Gastrocnemius medialis (tissue), 4 donors: Measurements from ENCODE around the gene ADAMTSL3. TPM values are rescaled to one million over a fixed set of nuclear protein-coding genes. Genes with fewer than 3 reads are reported as not detected.

Source experiments
- ATAC-seq, 2 donors: fragments of 150-250 bp; one replicate each; pipeline ENCODE4 v1.9.1; 2016
- DNase-seq, 2 donors: peaks; one replicate each; pipeline ENCODE4 v3.0.0-alpha.2; 2019
- H3K27ac ChIP-seq, 4 donors: fragments of 200-600 bp; sonication (generic); 1 replicate in 1 of 4; 2 replicates in 3 of 4; pipeline ENCODE4 v1.5.1; 2016 to 2018; ENCODE audit warnings: mild to moderate bottlenecking in 2 of 4, moderate library complexity in 1 of 4
- H3K27me3 ChIP-seq, 3 donors: fragments of 200-600 bp; sonication (generic) in 2 of 3; 1 replicate in 1 of 3; 2 replicates in 2 of 3; pipeline versions ENCODE4 v1.5.1 to v1.6.0; 2016 to 2019; ENCODE audit warnings: mild to moderate bottlenecking in 1 of 3, moderate library complexity in 1 of 3
- H3K36me3 ChIP-seq, 2 donors: fragments of 200-600 bp; sonication (generic) in 1 of 2; one replicate each; pipeline ENCODE4 v1.5.1; 2017 to 2018
- H3K4me1 ChIP-seq, 2 donors: fragments of 200-600 bp; sonication (generic) in 1 of 2; one replicate each; pipeline ENCODE4 v1.5.1; 2016 to 2017; ENCODE audit warnings: mild to moderate bottlenecking in 2 of 2
- H3K4me3 ChIP-seq, 4 donors: fragments of 200-600 bp; sonication (generic) in 3 of 4; 1 replicate in 1 of 4; 2 replicates in 3 of 4; pipeline ENCODE4 v1.5.1; 2016 to 2019; ENCODE audit warnings: mild to moderate bottlenecking in 2 of 4
- H3K9me3 ChIP-seq, 3 donors: fragments of 200-600 bp; sonication (generic) in 2 of 3; 1 replicate in 1 of 3; 2 replicates in 2 of 3; pipeline ENCODE4 v1.5.1; 2016 to 2019
- POLR2A ChIP-seq, 2 donors: fragments of 450-650 bp; IDR thresholded peaks; one replicate each; pipeline ENCODE4 v1.6.1; 2017; ENCODE audit warnings: antibody characterized with exemption in 2 of 2, mild to moderate bottlenecking in 2 of 2, moderate library complexity in 2 of 2
- in situ Hi-C, 4 donors: fragments of 200-750 bp; cut with MboI; loops; one replicate each; pipeline versions ENCODE4 v1.15.0 to v1.8.0; 2017; ENCODE audit warnings: low sequenced_read_pairs in 4 of 4
- intact Hi-C: fragments of 100-400 bp; cut with DNase I; formaldehyde crosslinking; loops from one replicate; pipeline ENCODE4 v1.15.1; 2023; ENCODE audit warnings: low total_unique reads
- total RNA-seq, 4 donors: library from RNA; depleted of rRNA; stranded (reverse); fragments of >200 nt; gene quantifications; one replicate each; pipeline versions ENCODE4 v1.1.0 to v1.2.3, GENCODE V29; 2016
- TF ChIP-seq, protein P1 (sequence below), 5 experiments: fragments of 450-650 bp in 3 of 5; fragments of 200-600 bp in 2 of 5; sonication (generic) in 2 of 5; IDR thresholded peaks in 4 of 5; conservative IDR thresholded peaks in 1 of 5; 1 replicate in 4 of 5; 2 replicates in 1 of 5; pipeline ENCODE4 v1.5.1; 2016 to 2019; ENCODE audit warnings: antibody characterized with exemption in 5 of 5, mild to moderate bottlenecking in 3 of 5, moderate library complexity in 3 of 5

The ADAMTSL3 gene
- total RNA-seq, 4 donors from 2014 or later = 0.66 to 2.9 (median 0.76) TPM

DNA sequence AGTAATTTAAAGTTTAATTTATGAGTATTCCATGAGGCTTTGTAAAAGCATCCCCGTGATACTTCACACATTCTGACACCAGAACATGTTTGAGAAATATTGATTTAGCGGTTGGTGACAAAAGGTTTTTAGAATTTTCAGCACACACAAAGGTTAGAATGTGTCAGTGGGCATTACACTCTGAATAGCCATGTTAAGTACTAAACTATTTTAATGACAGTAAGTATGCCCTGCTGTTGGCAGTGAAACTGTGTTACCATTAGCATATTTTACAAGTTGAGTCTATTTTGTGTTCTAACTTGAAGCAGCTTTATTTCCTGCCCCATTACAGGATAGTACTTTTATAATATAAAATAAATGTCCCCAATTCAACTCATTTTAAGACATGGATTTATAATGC, 66.5 kb downstream of the ADAMTSL3 start:
- TF ChIP-seq, protein P1, sequence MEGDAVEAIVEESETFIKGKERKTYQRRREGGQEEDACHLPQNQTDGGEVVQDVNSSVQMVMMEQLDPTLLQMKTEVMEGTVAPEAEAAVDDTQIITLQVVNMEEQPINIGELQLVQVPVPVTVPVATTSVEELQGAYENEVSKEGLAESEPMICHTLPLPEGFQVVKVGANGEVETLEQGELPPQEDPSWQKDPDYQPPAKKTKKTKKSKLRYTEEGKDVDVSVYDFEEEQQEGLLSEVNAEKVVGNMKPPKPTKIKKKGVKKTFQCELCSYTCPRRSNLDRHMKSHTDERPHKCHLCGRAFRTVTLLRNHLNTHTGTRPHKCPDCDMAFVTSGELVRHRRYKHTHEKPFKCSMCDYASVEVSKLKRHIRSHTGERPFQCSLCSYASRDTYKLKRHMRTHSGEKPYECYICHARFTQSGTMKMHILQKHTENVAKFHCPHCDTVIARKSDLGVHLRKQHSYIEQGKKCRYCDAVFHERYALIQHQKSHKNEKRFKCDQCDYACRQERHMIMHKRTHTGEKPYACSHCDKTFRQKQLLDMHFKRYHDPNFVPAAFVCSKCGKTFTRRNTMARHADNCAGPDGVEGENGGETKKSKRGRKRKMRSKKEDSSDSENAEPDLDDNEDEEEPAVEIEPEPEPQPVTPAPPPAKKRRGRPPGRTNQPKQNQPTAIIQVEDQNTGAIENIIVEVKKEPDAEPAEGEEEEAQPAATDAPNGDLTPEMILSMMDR (IDR thresholded peaks at IDR 0.05 in 4 of 5, conservative IDR thresholded peaks at IDR 0.05 in 1 of 5) = no peak
- TF ChIP-seq POLR2A (IDR thresholded peaks at IDR 0.05) = no peak
- Histone ChIP-seq H3K9me3 (no peaks in the 10 kb centered on the region), H3K27me3 (no peaks in the 10 kb centered on the region), H3K36me3 (no peaks in the 10 kb centered on the region), H3K4me1 (no peaks in the 10 kb centered on the region), H3K4me3 (no peak overlapping the region), H3K27ac (no peak overlapping the region)
- in situ Hi-C loops = no loop called here
- ATAC-seq = no peak
- no peak for DNase-seq
- intact Hi-C loops = no loop called here

DNA sequence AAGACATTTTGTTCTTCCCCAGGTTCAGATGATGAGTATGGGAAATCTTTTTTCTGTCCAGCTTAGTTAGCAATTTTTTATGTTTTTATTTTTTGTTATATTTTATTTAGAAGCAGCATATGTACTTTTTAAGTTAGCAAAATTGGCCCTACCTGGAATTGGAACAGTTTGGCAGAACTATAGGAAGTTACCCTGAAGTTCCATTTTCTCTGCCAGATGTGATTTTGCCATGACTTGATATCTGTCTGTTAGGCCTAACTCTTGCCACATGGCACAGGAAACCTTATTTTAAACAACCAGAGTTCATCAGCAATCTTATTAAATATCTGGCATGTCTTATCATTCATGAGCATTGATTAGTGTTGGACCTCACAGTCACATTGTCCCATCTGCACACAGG, 67.1 kb downstream of the ADAMTSL3 start:
- no peak for TF ChIP-seq POLR2A (IDR thresholded peaks at IDR 0.05)
- TF ChIP-seq, protein P1 (IDR thresholded peaks at IDR 0.05 in 4 of 5, conservative IDR thresholded peaks at IDR 0.05 in 1 of 5) = no peak
- intact Hi-C loops = loop anchor here (1.0 kb wide), 1 partner anchor 19 kb away; no protein-coding TSS in a partner anchor
- Histone ChIP-seq H3K4me3 (no peak overlapping the region), H3K27ac (no peak overlapping the region), H3K27me3 (no peaks in the 10 kb centered on the region), H3K4me1 (no peaks in the 10 kb centered on the region), H3K36me3 (no peaks in the 10 kb centered on the region), H3K9me3 (no peaks in the 10 kb centered on the region)
- in situ Hi-C loops = no loop called here
- ATAC-seq = no peak
- no peak for DNase-seq

DNA sequence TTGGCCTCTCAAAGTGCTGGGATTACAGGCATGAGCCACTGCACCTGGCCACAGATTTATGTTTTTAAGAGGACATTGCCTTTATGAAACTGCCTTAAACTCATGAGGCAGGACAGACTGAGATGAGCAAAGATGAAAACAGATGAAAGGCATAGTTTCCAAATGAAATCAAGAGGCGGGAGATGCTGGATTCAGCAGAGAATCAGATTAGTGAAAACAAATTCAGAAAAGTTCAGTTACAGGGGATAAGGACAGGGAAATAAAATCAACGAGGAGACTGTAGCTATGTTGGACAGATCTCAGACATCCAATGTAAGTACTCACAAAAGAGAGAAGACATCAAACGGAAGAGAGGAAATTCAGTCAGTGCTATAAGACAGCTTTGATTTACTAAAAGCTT, 68.1 kb downstream of the ADAMTSL3 start:
- H3K4me1 ChIP-seq = no peaks in the 10 kb centered on the region
- DNase-seq (no peak), ATAC-seq (no peak)
- in situ Hi-C loops (no loop called here), intact Hi-C loops (loop anchor here (1.0 kb wide), 1 partner anchor 18 kb away; no protein-coding TSS in a partner anchor)
- H3K4me3 ChIP-seq = no peak overlapping the region
- H3K36me3 ChIP-seq = no peaks in the 10 kb centered on the region
- H3K27ac ChIP-seq = no peak overlapping the region
- H3K9me3 ChIP-seq = no peaks in the 10 kb centered on the region
- TF ChIP-seq, protein P1 (IDR thresholded peaks at IDR 0.05 in 4 of 5, conservative IDR thresholded peaks at IDR 0.05 in 1 of 5) = no peak
- TF ChIP-seq POLR2A (IDR thresholded peaks at IDR 0.05) = no peak
- no peaks in the 10 kb centered on the region for H3K27me3 ChIP-seq

DNA sequence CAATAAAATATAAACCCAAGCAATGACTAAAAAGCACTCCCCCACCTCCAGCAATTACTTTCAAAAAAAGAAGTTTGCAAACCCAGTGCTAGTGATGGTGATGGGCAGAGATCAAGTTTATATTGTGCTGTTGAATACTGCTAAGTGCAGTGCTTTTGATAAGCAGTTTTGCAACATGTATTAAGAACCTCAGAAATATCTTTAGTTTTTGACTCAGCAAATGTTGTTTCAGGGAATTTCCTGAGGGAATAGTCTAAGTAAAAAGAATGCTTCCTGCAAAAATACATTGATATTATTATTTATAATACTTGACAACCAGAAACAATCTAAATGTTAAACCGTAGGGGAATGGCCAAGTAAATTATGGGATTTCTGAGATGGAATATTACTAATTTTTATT, 69.3 kb downstream of the ADAMTSL3 start:
- ATAC-seq = no peak
- in situ Hi-C loops = no loop called here
- H3K27ac ChIP-seq = no peak overlapping the region
- no peak for DNase-seq
- H3K9me3 ChIP-seq = no peaks in the 10 kb centered on the region
- intact Hi-C loops = no loop called here
- no peaks in the 10 kb centered on the region for H3K4me1 ChIP-seq
- TF ChIP-seq POLR2A (IDR thresholded peaks at IDR 0.05) = no peak
- TF ChIP-seq, protein P1 (IDR thresholded peaks at IDR 0.05 in 4 of 5, conservative IDR thresholded peaks at IDR 0.05 in 1 of 5) = no peak
- no peaks in the 10 kb centered on the region for H3K36me3 ChIP-seq
- no peak overlapping the region for H3K4me3 ChIP-seq
- H3K27me3 ChIP-seq = no peaks in the 10 kb centered on the region

DNA sequence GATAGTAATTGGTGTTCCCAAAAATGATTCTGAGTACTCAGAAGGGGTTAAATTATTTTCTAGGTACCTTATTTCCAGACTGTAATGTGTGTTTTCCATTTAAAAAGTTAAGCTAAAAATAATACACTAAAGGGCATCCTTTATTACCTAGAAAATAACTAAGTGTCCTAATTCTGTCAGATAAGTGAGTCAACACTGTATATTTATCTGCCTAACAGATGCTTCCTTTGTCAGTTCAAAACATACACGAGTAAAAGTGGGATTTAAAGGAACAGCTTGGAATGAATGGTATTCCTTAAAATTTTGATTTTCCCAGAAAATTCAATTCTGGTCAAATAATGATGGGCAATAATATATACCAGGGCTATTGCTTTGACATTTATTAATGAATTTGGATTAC, 78.3 kb downstream of the ADAMTSL3 start:
- TF ChIP-seq POLR2A (IDR thresholded peaks at IDR 0.05) = no peak
- TF ChIP-seq, protein P1 (IDR thresholded peaks at IDR 0.05 in 4 of 5, conservative IDR thresholded peaks at IDR 0.05 in 1 of 5) = no peak
- in situ Hi-C loops (loop anchor here in 1 of 4 donors (25.0 kb wide), 1 partner anchor 170 kb away; no protein-coding TSS in a partner anchor), intact Hi-C loops (loop anchor here (10.0 kb wide), 1 partner anchor 293 kb away; no protein-coding TSS in a partner anchor)
- ATAC-seq (no peak), DNase-seq (no peak)
- Histone ChIP-seq H3K4me1 (no peaks in the 10 kb centered on the region), H3K36me3 (no peaks in the 10 kb centered on the region), H3K27me3 (no peaks in the 10 kb centered on the region), H3K9me3 (no peaks in the 10 kb centered on the region), H3K27ac (no peak overlapping the region), H3K4me3 (no peak overlapping the region)
